A549 (cell line): ENCODE measurements around the gene CDK11B.
"Not testable (repeated sequence)": the region's sequence is repeated elsewhere in the genome, so short reads cannot be mapped to it uniquely, and the experiment has no call there.

Experiments
- EP300 ChIP-seq, 2 experiments: fragments of >200 bp; sonication (Bioruptor Twin); formaldehyde crosslinking; IDR thresholded peaks; 2 replicates in 1 of 2; 3 replicates in 1 of 2; pipeline ENCODE4 v1.6.1; 2016 to 2017
- POLR2A ChIP-seq: IDR thresholded peaks from 2 replicates; pipeline ENCODE4 v1.6.1; 2012; ENCODE audit warnings: mild to moderate bottlenecking, low read length
- TF ChIP-seq, protein P1 (sequence below): fragments of >200 bp; sonication (Bioruptor Twin); formaldehyde crosslinking; IDR thresholded peaks from 3 replicates; pipeline ENCODE4 v1.5.1; 2016

DNA sequence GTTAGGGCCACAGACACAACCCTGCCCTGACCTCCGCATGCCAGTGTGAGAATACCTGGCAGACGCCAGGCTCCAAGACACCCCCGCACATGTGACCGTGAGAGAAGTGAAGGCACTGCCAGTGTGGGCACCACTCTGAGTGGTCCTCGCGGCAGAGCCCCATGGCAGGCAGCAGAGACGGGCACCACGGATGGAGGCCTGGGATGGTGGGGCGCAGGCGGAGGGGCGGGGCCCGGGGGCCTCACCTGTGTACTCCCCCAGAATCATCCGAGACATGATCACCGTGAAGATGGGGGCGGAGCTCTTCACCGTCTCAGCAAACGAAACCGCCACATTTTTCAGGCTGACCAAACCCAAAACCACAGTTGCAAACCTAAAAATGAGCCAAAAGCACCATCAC is 16.4 kb upstream of the CDK11B start:
- not testable (repeated sequence) for TF ChIP-seq POLR2A; EP300 (IDR thresholded peaks at IDR 0.05)
- TF ChIP-seq, protein P1, sequence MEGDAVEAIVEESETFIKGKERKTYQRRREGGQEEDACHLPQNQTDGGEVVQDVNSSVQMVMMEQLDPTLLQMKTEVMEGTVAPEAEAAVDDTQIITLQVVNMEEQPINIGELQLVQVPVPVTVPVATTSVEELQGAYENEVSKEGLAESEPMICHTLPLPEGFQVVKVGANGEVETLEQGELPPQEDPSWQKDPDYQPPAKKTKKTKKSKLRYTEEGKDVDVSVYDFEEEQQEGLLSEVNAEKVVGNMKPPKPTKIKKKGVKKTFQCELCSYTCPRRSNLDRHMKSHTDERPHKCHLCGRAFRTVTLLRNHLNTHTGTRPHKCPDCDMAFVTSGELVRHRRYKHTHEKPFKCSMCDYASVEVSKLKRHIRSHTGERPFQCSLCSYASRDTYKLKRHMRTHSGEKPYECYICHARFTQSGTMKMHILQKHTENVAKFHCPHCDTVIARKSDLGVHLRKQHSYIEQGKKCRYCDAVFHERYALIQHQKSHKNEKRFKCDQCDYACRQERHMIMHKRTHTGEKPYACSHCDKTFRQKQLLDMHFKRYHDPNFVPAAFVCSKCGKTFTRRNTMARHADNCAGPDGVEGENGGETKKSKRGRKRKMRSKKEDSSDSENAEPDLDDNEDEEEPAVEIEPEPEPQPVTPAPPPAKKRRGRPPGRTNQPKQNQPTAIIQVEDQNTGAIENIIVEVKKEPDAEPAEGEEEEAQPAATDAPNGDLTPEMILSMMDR, result not testable (repeated sequence)
